ENCODE data around the gene SMARCC2.

The SMARCC2 gene

DNA sequence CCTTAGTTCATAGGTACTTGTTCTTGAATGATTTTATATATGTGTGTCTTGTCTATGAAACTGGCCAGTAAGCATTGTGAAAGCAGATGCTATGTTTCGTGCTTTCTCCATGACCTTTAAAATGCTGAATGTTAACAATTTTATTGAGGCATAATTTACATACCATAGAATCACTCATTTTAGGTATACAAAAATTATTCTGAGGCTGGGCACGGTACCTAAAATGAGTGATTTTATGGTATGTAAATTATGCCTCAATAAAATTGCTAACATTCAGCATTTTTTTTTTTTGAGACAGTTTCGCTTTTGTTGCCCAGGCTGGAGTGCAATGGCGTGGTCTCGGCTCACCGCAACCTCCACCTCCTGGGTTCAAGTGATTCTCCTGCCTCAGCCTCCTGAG lies 54.4 kb downstream of the SMARCC2 start:
- TF ChIP-seq EGR1 (IDR thresholded peaks at IDR 0.05) (no peak), EP300 (IDR thresholded peaks at IDR 0.05; ENCODE audit: borderline replicate concordance) (no peak), REST (IDR thresholded peaks at IDR 0.05; ENCODE audit: low read depth) (no peak), TCF12 (IDR thresholded peaks at IDR 0.05; ENCODE audit: low read depth) (no peak), NFIC (IDR thresholded peaks at IDR 0.05) (no peak)
- TF ChIP-seq, protein P1, sequence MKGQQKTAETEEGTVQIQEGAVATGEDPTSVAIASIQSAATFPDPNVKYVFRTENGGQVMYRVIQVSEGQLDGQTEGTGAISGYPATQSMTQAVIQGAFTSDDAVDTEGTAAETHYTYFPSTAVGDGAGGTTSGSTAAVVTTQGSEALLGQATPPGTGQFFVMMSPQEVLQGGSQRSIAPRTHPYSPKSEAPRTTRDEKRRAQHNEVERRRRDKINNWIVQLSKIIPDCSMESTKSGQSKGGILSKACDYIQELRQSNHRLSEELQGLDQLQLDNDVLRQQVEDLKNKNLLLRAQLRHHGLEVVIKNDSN (IDR thresholded peaks at IDR 0.05): no peak

- TF ChIP-seq CEBPB (IDR thresholded peaks at IDR 0.05) (no peak), EGR1 (IDR thresholded peaks at IDR 0.05) (no peak), REST (IDR thresholded peaks at IDR 0.05; ENCODE audit: low read depth) (no peak), TEAD4 (IDR thresholded peaks at IDR 0.05) (no peak), ZBTB7A (IDR thresholded peaks at IDR 0.05; ENCODE audit: low read depth) (no peak), TAF1 (IDR thresholded peaks at IDR 0.05; ENCODE audit: low read depth) (no peak), EP300 (IDR thresholded peaks at IDR 0.05; ENCODE audit: borderline replicate concordance) (no peak), FOXM1 (IDR thresholded peaks at IDR 0.05; ENCODE audit: borderline replicate concordance, low read depth) (no peak), RAD21 (IDR thresholded peaks at IDR 0.05; ENCODE audit: low read depth) (no peak)
Observed at GRCh38 chr12:56130876-56131275, 58.4 kb downstream of the SMARCC2 start.

DNA sequence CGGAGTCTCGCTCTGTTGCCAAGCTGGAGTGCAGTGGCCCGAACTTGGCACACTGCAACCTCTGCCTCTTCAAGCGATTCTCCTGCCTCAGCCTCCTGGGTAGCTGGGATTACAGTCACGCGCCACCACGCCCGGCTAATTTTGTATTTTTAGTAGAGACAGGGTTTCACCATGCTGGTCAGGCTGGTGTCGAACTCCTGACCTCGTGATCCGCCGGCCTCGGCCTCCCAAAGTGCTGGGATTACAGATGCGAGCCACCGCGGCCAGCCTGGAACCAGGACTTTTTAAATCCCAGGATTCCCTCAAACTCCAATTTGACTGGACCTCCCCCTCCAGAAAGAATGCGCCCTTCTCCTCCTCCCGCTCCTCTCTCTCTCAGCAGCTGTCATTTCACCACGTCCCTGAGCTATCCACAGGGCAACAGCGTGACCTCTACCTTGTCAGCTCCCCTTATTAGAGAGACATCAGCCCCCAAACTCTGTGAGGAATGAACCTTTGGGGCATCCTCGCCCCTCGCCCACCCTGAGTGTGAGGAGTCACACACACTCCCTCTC lies 59.3 kb downstream of the SMARCC2 start:
- no peak for TF ChIP-seq TCF12 (IDR thresholded peaks at IDR 0.05; ENCODE audit: low read depth)
- TF ChIP-seq TAF1 (IDR thresholded peaks at IDR 0.05; ENCODE audit: low read depth): no peak
- TF ChIP-seq EGR1 (IDR thresholded peaks at IDR 0.05): no peak
- no peak for TF ChIP-seq TEAD4 (IDR thresholded peaks at IDR 0.05)
- TF ChIP-seq REST (IDR thresholded peaks at IDR 0.05; ENCODE audit: low read depth): no peak
- TF ChIP-seq CEBPB (IDR thresholded peaks at IDR 0.05): no peak
- no peak for TF ChIP-seq RAD21 (IDR thresholded peaks at IDR 0.05; ENCODE audit: low read depth)
- TF ChIP-seq FOXM1 (IDR thresholded peaks at IDR 0.05; ENCODE audit: borderline replicate concordance, low read depth): no peak
- TF ChIP-seq NFIC (IDR thresholded peaks at IDR 0.05): no peak
- TF ChIP-seq YY1 (IDR thresholded peaks at IDR 0.05; ENCODE audit: low read depth): no peak
- no peak for TF ChIP-seq CREB1 (IDR thresholded peaks at IDR 0.05; ENCODE audit: low read depth)
- no peak for TF ChIP-seq EP300 (IDR thresholded peaks at IDR 0.05; ENCODE audit: borderline replicate concordance)
- no peak for TF ChIP-seq MAX (IDR thresholded peaks at IDR 0.05)
- TF ChIP-seq ZBTB7A (IDR thresholded peaks at IDR 0.05; ENCODE audit: low read depth): no peak
- TF ChIP-seq, protein P1 (IDR thresholded peaks at IDR 0.05): no peak

- TF ChIP-seq EGR1 (IDR thresholded peaks at IDR 0.05): peak; percentile 94
- no peak for TF ChIP-seq RAD21 (IDR thresholded peaks at IDR 0.05; ENCODE audit: low read depth)
- TF ChIP-seq CEBPB (IDR thresholded peaks at IDR 0.05): no peak
- TF ChIP-seq TCF12 (IDR thresholded peaks at IDR 0.05; ENCODE audit: low read depth): no peak
- no peak for TF ChIP-seq FOXM1 (IDR thresholded peaks at IDR 0.05; ENCODE audit: borderline replicate concordance, low read depth)
- TF ChIP-seq TEAD4 (IDR thresholded peaks at IDR 0.05): no peak
- TF ChIP-seq REST (IDR thresholded peaks at IDR 0.05; ENCODE audit: low read depth): no peak
- peak; percentile 82 for TF ChIP-seq ZBTB7A (IDR thresholded peaks at IDR 0.05; ENCODE audit: low read depth)
- TF ChIP-seq, protein P1 (IDR thresholded peaks at IDR 0.05): no peak
- TF ChIP-seq CREB1 (IDR thresholded peaks at IDR 0.05; ENCODE audit: low read depth): no peak
- TF ChIP-seq EP300 (IDR thresholded peaks at IDR 0.05; ENCODE audit: borderline replicate concordance): no peak
- TF ChIP-seq NFIC (IDR thresholded peaks at IDR 0.05): 0 out of 2 replicates have a peak, but pooled peaks have one; percentile 3
- no peak for TF ChIP-seq MAX (IDR thresholded peaks at IDR 0.05)
Observed at GRCh38 chr12:56129206-56129941, 59.9 kb downstream of the SMARCC2 start.
